NT2/D1 (cell line): ENCODE results near the gene F12.

Source experiments
- DNase-seq: peaks from one replicate; pipeline ENCODE4 v3.0.0-alpha.2; 2011; ENCODE audit warnings: low read depth, low spot score
- H3K27me3 ChIP-seq: 2 replicates; pipeline ENCODE4 v1.6.0; 2011; ENCODE audit warnings: mild to moderate bottlenecking; ENCODE audit not compliant: insufficient read length, insufficient read depth
- H3K36me3 ChIP-seq: 2 replicates; pipeline ENCODE4 v1.6.1; 2011; ENCODE audit warnings: mild to moderate bottlenecking, low read length, mixed read lengths; ENCODE audit not compliant: insufficient read depth, insufficient read length
- H3K4me1 ChIP-seq: 2 replicates; pipeline ENCODE4 v1.5.1; 2011; ENCODE audit not compliant: insufficient read depth, insufficient read length
- H3K4me3 ChIP-seq: 2 replicates; pipeline ENCODE4 v1.5.1; 2011; ENCODE audit warnings: low read depth; ENCODE audit not compliant: insufficient read length
- H3K9ac ChIP-seq: 2 replicates; pipeline ENCODE4 v1.6.0; 2011; ENCODE audit warnings: low read depth; ENCODE audit not compliant: insufficient read length
- H3K9me3 ChIP-seq: 2 replicates; pipeline ENCODE4 v1.5.1; 2011; ENCODE audit warnings: mild to moderate bottlenecking, low read length; ENCODE audit not compliant: insufficient read depth
- SUZ12 ChIP-seq: IDR thresholded peaks from 2 replicates; pipeline ENCODE4 v1.6.1; 2011; ENCODE audit not compliant: insufficient read length, insufficient read depth; ENCODE audit errors: extremely low read depth
- YY1 ChIP-seq: IDR thresholded peaks from 2 replicates; pipeline ENCODE4 v1.6.1; 2011; ENCODE audit not compliant: insufficient read length, insufficient read depth
- ZNF274 ChIP-seq: IDR thresholded peaks from 2 replicates; pipeline ENCODE4 v1.6.1; 2011; ENCODE audit warnings: mild to moderate bottlenecking, low read depth, low read length

F12 gene

GRCh38 chr5:177359860-177360259 lies 49.5 kb downstream of the F12 start:
- Histone ChIP-seq H3K9ac (no peak overlapping the region), H3K9me3 (peaks cover 6% of the 10 kb centered on the region; the same call in 1 of the 2 replicates), H3K27me3 (peaks cover 9% of the 10 kb centered on the region), H3K4me3 (no peak overlapping the region), H3K36me3 (no peaks in the 10 kb centered on the region), H3K4me1 (peaks cover 8% of the 10 kb centered on the region)
- no peak for DNase-seq
- TF ChIP-seq YY1 (no peak), SUZ12 (no peak), ZNF274 (no peak)

- Histone ChIP-seq H3K9ac (no peak overlapping the region), H3K4me3 (no peak overlapping the region), H3K4me1 (peaks cover 8% of the 10 kb centered on the region), H3K27me3 (peaks cover 11% of the 10 kb centered on the region), H3K36me3 (no peaks in the 10 kb centered on the region), H3K9me3 (peaks cover 6% of the 10 kb centered on the region; the same call in 1 of the 2 replicates)
- no peak for TF ChIP-seq YY1
- TF ChIP-seq SUZ12: no peak
- no peak for TF ChIP-seq ZNF274
- no peak for DNase-seq
Measured at GRCh38 chr5:177359451-177359851, 49.9 kb downstream of the F12 start.

GRCh38 chr5:177358370-177358819 lies 51.0 kb downstream of the F12 start:
- no peaks in the 10 kb centered on the region for H3K36me3 ChIP-seq
- peaks cover 11% of the 10 kb centered on the region for H3K27me3 ChIP-seq
- TF ChIP-seq ZNF274 (no peak), SUZ12 (no peak), YY1 (no peak)
- peak overlapping the region; percentile 32 for H3K9ac ChIP-seq
- peaks cover 6% of the 10 kb centered on the region; the same call in 1 of the 2 replicates for H3K9me3 ChIP-seq
- DNase-seq: no peak
- no peak overlapping the region for H3K4me3 ChIP-seq
- peaks cover 8% of the 10 kb centered on the region for H3K4me1 ChIP-seq

- no peak for DNase-seq
- peaks cover 6% of the 10 kb centered on the region; the same call in 1 of the 2 replicates for H3K9me3 ChIP-seq
- H3K4me1 ChIP-seq: peaks cover 8% of the 10 kb centered on the region
- H3K4me3 ChIP-seq: no peak within 1 kb of the TSS
- TF ChIP-seq ZNF274 (no peak), SUZ12 (no peak), YY1 (no peak)
- no peaks in the 10 kb centered on the region for H3K36me3 ChIP-seq
- H3K27me3 ChIP-seq: peaks cover 11% of the 10 kb centered on the region
- peak within 1 kb of the TSS; percentile 32 for H3K9ac ChIP-seq
Measured at GRCh38 chr5:177357459-177358351, 51.7 kb downstream of the F12 start, which contains the start of gene RGS14. RGS14 (plus strand) TSS chr5:177357924; CDS start chr5:177358025, 101 bp downstream.

GRCh38 chr5:177357146-177357458 lies 52.3 kb downstream of the F12 start:
- DNase-seq: no peak
- Histone ChIP-seq H3K9ac (no peak overlapping the region), H3K9me3 (peaks cover 6% of the 10 kb centered on the region; the same call in 1 of the 2 replicates), H3K4me3 (no peak overlapping the region), H3K36me3 (no peaks in the 10 kb centered on the region), H3K4me1 (peaks cover 6% of the 10 kb centered on the region), H3K27me3 (peaks cover 5% of the 10 kb centered on the region)
- no peak for TF ChIP-seq SUZ12
- TF ChIP-seq ZNF274: no peak
- no peak for TF ChIP-seq YY1

- Histone ChIP-seq H3K4me3 (no peak overlapping the region), H3K27me3 (peaks cover 3% of the 10 kb centered on the region), H3K9ac (no peak overlapping the region), H3K4me1 (peaks cover 5% of the 10 kb centered on the region), H3K36me3 (no peaks in the 10 kb centered on the region), H3K9me3 (peaks cover 6% of the 10 kb centered on the region; the same call in 1 of the 2 replicates)
- no peak for DNase-seq
- TF ChIP-seq YY1 (no peak), SUZ12 (no peak), ZNF274 (no peak)
Measured at GRCh38 chr5:177356746-177357145, 52.6 kb downstream of the F12 start.

- DNase-seq: no peak
- Histone ChIP-seq H3K9me3 (peaks cover 6% of the 10 kb centered on the region; the same call in 1 of the 2 replicates), H3K36me3 (no peaks in the 10 kb centered on the region), H3K4me3 (no peak overlapping the region), H3K4me1 (peaks cover 5% of the 10 kb centered on the region), H3K9ac (no peak overlapping the region), H3K27me3 (peaks cover 3% of the 10 kb centered on the region)
- TF ChIP-seq ZNF274 (no peak), SUZ12 (no peak), YY1 (no peak)
Measured at GRCh38 chr5:177355868-177356168, 53.5 kb downstream of the F12 start.
